Measurements from ENCODE around the gene SUPT3H.
"Not testable (repeated sequence)": the region's sequence is repeated elsewhere in the genome, so short reads cannot be mapped to it uniquely, and the experiment has no call there.

The SUPT3H gene

GRCh38 chr6:45323656-45324224 is 54.0 kb downstream of the SUPT3H start:
- no peak for DNase-seq (ENCODE audit: low read depth in 2 of 2)

- no peak for DNase-seq (ENCODE audit: low read depth in 2 of 2)
These were observed 57.4 kb downstream of the SUPT3H start for GRCh38 chr6:45320349-45320748.

GRCh38 chr6:45314146-45314545 is 63.6 kb downstream of the SUPT3H start:
- no peak for DNase-seq (ENCODE audit: low read depth in 2 of 2)

GRCh38 chr6:45310118-45310788 is 67.5 kb downstream of the SUPT3H start:
- no peak for DNase-seq (ENCODE audit: low read depth in 2 of 2)

GRCh38 chr6:45305546-45305945 is 72.2 kb downstream of the SUPT3H start:
- no peak for DNase-seq (ENCODE audit: low read depth in 2 of 2)

GRCh38 chr6:45302832-45303231 is 74.9 kb downstream of the SUPT3H start:
- no peak for DNase-seq (ENCODE audit: low read depth in 2 of 2)

- no peak for DNase-seq (ENCODE audit: low read depth in 2 of 2)
These were observed 76.2 kb downstream of the SUPT3H start for GRCh38 chr6:45301348-45302142.

GRCh38 chr6:45300736-45301135 is 77.0 kb downstream of the SUPT3H start:
- DNase-seq (ENCODE audit: low read depth in 2 of 2), result no peak

- no peak for DNase-seq (ENCODE audit: low read depth in 2 of 2)
These were observed 78.6 kb downstream of the SUPT3H start for GRCh38 chr6:45299096-45299581.

GRCh38 chr6:45297320-45297719 is 80.4 kb downstream of the SUPT3H start:
- DNase-seq (ENCODE audit: low read depth in 2 of 2), result no peak

GRCh38 chr6:45294065-45294701 is 83.6 kb downstream of the SUPT3H start:
- not testable (repeated sequence) for DNase-seq (ENCODE audit: low read depth in 2 of 2)

GRCh38 chr6:45293306-45293705 is 84.4 kb downstream of the SUPT3H start:
- no peak for DNase-seq (ENCODE audit: low read depth in 2 of 2)

GRCh38 chr6:45289751-45290514 is 87.8 kb downstream of the SUPT3H start:
- no peak for DNase-seq (ENCODE audit: low read depth in 2 of 2)

- not testable (repeated sequence) for DNase-seq (ENCODE audit: low read depth in 2 of 2)
These were observed 91.0 kb downstream of the SUPT3H start for GRCh38 chr6:45286707-45287106.

- DNase-seq (ENCODE audit: low read depth in 2 of 2), result no peak
These were observed 99.4 kb downstream of the SUPT3H start for GRCh38 chr6:45278367-45278766.

- DNase-seq (ENCODE audit: low read depth in 2 of 2), result not testable (repeated sequence)
These were observed 100.0 kb downstream of the SUPT3H start for GRCh38 chr6:45277741-45278140.

- no peak for DNase-seq (ENCODE audit: low read depth in 2 of 2)
These were observed 102.4 kb downstream of the SUPT3H start for GRCh38 chr6:45275358-45275757.

- no peak for DNase-seq (ENCODE audit: low read depth in 2 of 2)
These were observed 105.1 kb downstream of the SUPT3H start for GRCh38 chr6:45272626-45273025.

- no peak for DNase-seq (ENCODE audit: low read depth in 2 of 2)
These were observed 112.5 kb downstream of the SUPT3H start for GRCh38 chr6:45265246-45265645.

- no peak for DNase-seq (ENCODE audit: low read depth in 2 of 2)
These were observed 117.0 kb downstream of the SUPT3H start for GRCh38 chr6:45260696-45261095.
